GM12878 (cell line): Measurements from ENCODE around the gene NR6A1. TPM values are rescaled to one million over a fixed set of nuclear protein-coding genes. Genes with fewer than 3 reads are reported as not detected.

Source experiments
- ATAC-seq: fragments of 200-7000 bp; cut with Tn5 transposase; 3 replicates; pipeline ENCODE4 v1.9.1; 2020; ENCODE audit warnings: mild to moderate bottlenecking, moderate library complexity
- BruUV-seq: library from RNA; stranded (reverse); fragments of 400-500 nt; replicated peaks from 2 replicates; lab custom pipeline; 2021; lab: Mats Ljungman, UMichigan
- CTCF ChIA-PET: fragments of 300-600 bp; sonication (Branson Sonifier 250); formaldehyde crosslinking; extraction: SDS; loops from one replicate; lab custom pipeline; 2021; ENCODE audit warnings: inconsistent platforms; lab: Yijun Ruan, JAX
- POLR2A ChIA-PET: fragments of 350-600 bp; formaldehyde crosslinking; extraction: SDS; loops from one replicate; lab custom pipeline; 2021; ENCODE audit warnings: inconsistent platforms; lab: Charles Lee
- RAD21 ChIA-PET: fragments of 300-600 bp; sonication (Branson Sonifier 250); formaldehyde crosslinking; loops from one replicate; lab custom pipeline; 2023; ENCODE audit warnings: antibody characterized with exemption; ENCODE audit not compliant: unreplicated experiment; lab: Charles Lee
- SMC1A ChIA-PET: fragments of 300-600 bp; sonication (Branson Sonifier 250); formaldehyde crosslinking; loops from one replicate; lab custom pipeline; 2023; ENCODE audit not compliant: unreplicated experiment, uncharacterized antibody; lab: Charles Lee
- DNase-seq: peaks from one replicate; pipeline ENCODE4 v3.0.0-alpha.2; 2011; ENCODE audit warnings: low read depth, low spot score
- FAIRE-seq: peaks from 3 replicates; lab custom pipeline; 2011; peaks lifted over from hg19 to GRCh38; lab: Jason Lieb, UNC
- H2AFZ ChIP-seq: 2 replicates; pipeline ENCODE4 v1.6.0; 2011; ENCODE audit warnings: low read depth, low read length, control low read depth; ENCODE audit not compliant: control insufficient read depth
- H3K27ac ChIP-seq: 2 replicates; pipeline ENCODE4 v1.5.1; 2011; ENCODE audit warnings: control low read depth; ENCODE audit not compliant: control insufficient read depth, insufficient read depth
- H3K27me3 ChIP-seq, 2 experiments: replicated peaks in 1 of 2; 2 replicates each; pipeline versions ENCODE4 v1.6.0 to v1.6.1; 2011; ENCODE audit warnings: low read length in 1 of 2; ENCODE audit not compliant: control insufficient read depth in 2 of 2, insufficient read depth in 2 of 2
- H3K36me3 ChIP-seq, 2 experiments: 2 replicates each; pipeline ENCODE4 v1.5.1; 2011; ENCODE audit warnings: low read length in 1 of 2; ENCODE audit not compliant: control insufficient read depth in 2 of 2, insufficient read depth in 2 of 2
- H3K4me1 ChIP-seq: 2 replicates; pipeline ENCODE4 v1.6.1; 2011; ENCODE audit warnings: mild to moderate bottlenecking, low read length, moderate library complexity, mixed read lengths; ENCODE audit not compliant: control insufficient read depth, insufficient read depth
- H3K4me2 ChIP-seq: 2 replicates; pipeline ENCODE4 v1.6.0; 2011; ENCODE audit warnings: control low read depth; ENCODE audit not compliant: control insufficient read depth, insufficient read depth
- H3K4me3 ChIP-seq: fragments of 200-600 bp; sonication (generic); 2 replicates; pipeline ENCODE4 v1.5.1; 2016
- H3K79me2 ChIP-seq: 2 replicates; pipeline ENCODE4 v1.6.0; 2011; ENCODE audit warnings: low read length; ENCODE audit not compliant: control insufficient read depth, insufficient read depth
- H3K9ac ChIP-seq: 2 replicates; pipeline ENCODE4 v1.8.0; 2011; ENCODE audit warnings: low read length, control low read depth, mixed read lengths; ENCODE audit not compliant: control insufficient read depth, insufficient read depth
- H3K9me3 ChIP-seq: replicated peaks from 3 replicates; pipeline ENCODE4 v1.5.1; 2011; ENCODE audit warnings: mild to moderate bottlenecking, low read length; ENCODE audit not compliant: control insufficient read depth, insufficient read depth
- H4K20me1 ChIP-seq: 2 replicates; pipeline ENCODE4 v1.6.0; 2011; ENCODE audit not compliant: control insufficient read depth, insufficient read depth
- ASH2L ChIP-seq: fragments of 300-600, 200-600 bp; sonication (generic); IDR thresholded peaks from 2 replicates; pipeline ENCODE4 v1.6.1; 2017; ENCODE audit warnings: low read depth, mild to moderate bottlenecking, borderline replicate concordance
- IKZF2 ChIP-seq, 2 experiments: fragments of 450-650 bp; IDR thresholded peaks; 2 replicates each; pipeline ENCODE4 v1.6.1; 2017; ENCODE audit warnings: mild to moderate bottlenecking in 2 of 2, moderate library complexity in 2 of 2
- MEF2A ChIP-seq: IDR thresholded peaks from 2 replicates; pipeline ENCODE4 v1.6.1; 2011; ENCODE audit warnings: low read depth, mild to moderate bottlenecking, low read length, moderate library complexity; ENCODE audit not compliant: insufficient read depth
- NFXL1 ChIP-seq: fragments of 450-650 bp; IDR thresholded peaks from 2 replicates; pipeline ENCODE4 v1.6.1; 2017; ENCODE audit warnings: antibody characterized with exemption, mild to moderate bottlenecking, borderline replicate concordance
- POLR2A ChIP-seq: IDR thresholded peaks from 2 replicates; pipeline ENCODE4 v1.6.1; 2011; ENCODE audit warnings: low read depth, mild to moderate bottlenecking, low read length
- TARDBP ChIP-seq: IDR thresholded peaks from 2 replicates; pipeline ENCODE4 v1.6.1; 2016; ENCODE audit warnings: borderline replicate concordance
- WGBS: methylation state at CpG from one replicate; pipeline ENCODE4 v1.1.6; 2016; ENCODE audit warnings: low lambda C conversion rate; ENCODE audit not compliant: insufficient replicate concordance, insufficient coverage; ENCODE audit errors: missing lambda C conversion rate; 5-methylcytosine and 5-hydroxymethylcytosine counted together
- in situ Hi-C: fragments of 300-500 bp; cut with MboI; formaldehyde crosslinking; loops from 9 replicates; pipeline ENCODE4 v1.14.3; 2018; ENCODE audit warnings: mixed read lengths
- intact Hi-C: fragments of 100-400 bp; cut with micrococcal nuclease; formaldehyde crosslinking; loops from one replicate; pipeline ENCODE4 v1.14.2; 2022; ENCODE audit not compliant: unreplicated experiment
- polyA plus RNA-seq, 11 experiments: library from polyadenylated mRNA; depleted of rRNA in 4 of 11; unstranded in 6 of 11; stranded (reverse) in 5 of 11; fragments of >200 nt; fragmentation: Nextera tagmentation in 4 of 11; fragmentation: Illumina TruSeq in 1 of 11; extraction: Ambion mirVana in 4 of 11; extraction: Trizol in 1 of 11; gene quantifications; 1 replicate in 1 of 11; 2 replicates in 10 of 11; pipeline versions ENCODE4 v1.2.1 to v1.2.3, GENCODE V29; 2011 to 2016; ENCODE audit warnings: inconsistent platforms in 2 of 11, missing spikeins in 2 of 11, low read depth in 1 of 11
- total RNA-seq, 4 experiments: library from RNA; depleted of rRNA in 3 of 4; stranded (reverse); fragments of >200 nt in 3 of 4; fragmentation: Illumina TruSeq in 1 of 4; extraction: Trizol in 1 of 4; gene quantifications; 2 replicates each; pipeline versions ENCODE4 v1.2.1 to v1.2.3, GENCODE V29; 2013 to 2021
- TF ChIP-seq, protein P1 (sequence below): fragments of 450-650 bp; formaldehyde crosslinking; IDR thresholded peaks from 2 replicates; pipeline ENCODE4 v1.4.0; 2022; ENCODE audit warnings: mild to moderate bottlenecking, moderate library complexity

Gene NR6A1
- total and polyA plus RNA-seq, 10 of the 15 experiments (the other 5 are each of a cell fraction or from before 2014, with no cell fraction given) = 1.2 to 9.2 (median 4.6) TPM

DNA sequence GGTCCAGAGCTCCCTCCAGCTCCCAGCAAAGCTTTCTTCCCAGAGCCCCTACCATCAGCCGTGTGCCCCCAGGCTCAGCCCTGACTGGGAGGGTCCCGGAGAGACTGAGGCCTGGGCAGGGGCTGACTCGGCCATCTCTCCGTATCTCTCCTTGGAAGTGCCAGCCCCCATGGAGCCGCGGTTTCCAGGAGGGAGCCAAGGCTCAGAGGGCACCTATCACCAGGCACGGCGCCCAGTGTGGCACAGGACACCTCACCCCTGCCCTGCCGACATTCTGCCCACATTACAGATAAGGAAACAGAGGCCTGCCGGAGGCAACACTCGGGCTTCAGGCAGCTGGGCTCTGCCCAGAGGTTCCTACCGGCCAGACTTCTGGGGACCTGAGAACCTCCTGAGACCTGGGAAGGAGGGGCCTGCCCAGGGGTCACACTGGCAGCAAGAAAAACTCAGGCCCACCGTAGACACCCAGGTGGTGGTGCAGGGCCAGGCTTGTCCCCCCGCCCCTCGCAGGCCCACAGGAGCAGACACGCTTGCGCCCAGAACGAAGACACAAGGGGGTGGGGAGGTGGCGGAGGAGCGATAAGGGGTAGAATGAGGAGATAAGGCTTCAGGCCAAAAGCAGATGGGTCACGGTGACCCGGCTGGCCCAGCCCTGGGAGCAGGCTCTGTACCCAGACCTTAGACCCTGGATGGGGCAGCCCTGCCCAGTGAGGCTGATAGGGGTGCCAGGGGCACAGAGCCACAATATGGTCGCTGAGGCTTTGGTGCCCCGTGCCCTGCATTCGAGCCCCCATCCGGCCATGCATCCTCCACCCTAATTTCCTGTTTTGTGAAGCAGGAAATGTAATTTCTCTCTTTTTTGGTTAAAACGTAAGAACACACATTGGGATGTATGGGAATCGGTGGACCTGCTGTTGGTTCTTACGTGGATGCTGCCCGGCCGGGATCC lies 275.7 kb downstream of the NR6A1 start:
- DNase-seq (no peak), ATAC-seq (no peak), FAIRE-seq (no peak)
- peaks cover 31% of the 10 kb centered on the region for H3K4me1 ChIP-seq
- H3K9ac ChIP-seq = no peak overlapping the region
- BruUV-seq = no TSS peak
- H3K9me3 ChIP-seq = no peaks in the 10 kb centered on the region
- H3K79me2 ChIP-seq = no peaks in the 10 kb centered on the region
- no peaks in the 10 kb centered on the region for H4K20me1 ChIP-seq
- no peaks in the 10 kb centered on the region; a peak in 1 of 4 replicates for H3K27me3 ChIP-seq
- H3K4me3 ChIP-seq = no peak overlapping the region
- ChIA-PET CTCF (no interaction called here), POLR2A (no interaction called here), RAD21 (no interaction called here), SMC1A (interaction anchor here (1.1 kb wide), 1 partner anchor 41 kb away, joined by 4 read pairs; no protein-coding TSS in a partner anchor)
- H2AFZ ChIP-seq = no peak overlapping the region
- no peaks in the 10 kb centered on the region for H3K36me3 ChIP-seq
- no peak for TF ChIP-seq MEF2A
- TF ChIP-seq, protein P1, sequence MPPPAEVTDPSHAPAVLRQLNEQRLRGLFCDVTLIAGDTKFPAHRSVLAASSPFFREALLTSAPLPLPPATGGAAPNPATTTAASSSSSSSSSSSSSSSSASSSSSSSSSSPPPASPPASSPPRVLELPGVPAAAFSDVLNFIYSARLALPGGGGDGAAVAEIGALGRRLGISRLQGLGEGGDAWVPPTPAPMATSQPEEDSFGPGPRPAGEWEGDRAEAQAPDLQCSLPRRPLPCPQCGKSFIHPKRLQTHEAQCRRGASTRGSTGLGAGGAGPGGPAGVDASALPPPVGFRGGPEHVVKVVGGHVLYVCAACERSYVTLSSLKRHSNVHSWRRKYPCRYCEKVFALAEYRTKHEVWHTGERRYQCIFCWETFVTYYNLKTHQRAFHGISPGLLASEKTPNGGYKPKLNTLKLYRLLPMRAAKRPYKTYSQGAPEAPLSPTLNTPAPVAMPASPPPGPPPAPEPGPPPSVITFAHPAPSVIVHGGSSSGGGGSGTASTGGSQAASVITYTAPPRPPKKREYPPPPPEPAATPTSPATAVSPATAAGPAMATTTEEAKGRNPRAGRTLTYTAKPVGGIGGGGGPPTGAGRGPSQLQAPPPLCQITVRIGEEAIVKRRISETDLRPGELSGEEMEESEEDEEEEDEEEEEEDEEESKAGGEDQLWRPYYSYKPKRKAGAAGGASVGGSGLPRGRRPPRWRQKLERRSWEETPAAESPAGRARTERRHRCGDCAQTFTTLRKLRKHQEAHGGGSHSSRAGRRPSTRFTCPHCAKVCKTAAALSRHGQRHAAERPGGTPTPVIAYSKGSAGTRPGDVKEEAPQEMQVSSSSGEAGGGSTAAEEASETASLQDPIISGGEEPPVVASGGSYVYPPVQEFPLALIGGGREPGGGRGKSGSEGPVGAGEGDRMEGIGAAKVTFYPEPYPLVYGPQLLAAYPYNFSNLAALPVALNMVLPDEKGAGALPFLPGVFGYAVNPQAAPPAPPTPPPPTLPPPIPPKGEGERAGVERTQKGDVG = no peak
- TF ChIP-seq POLR2A = no peak
- no peak for TF ChIP-seq TARDBP
- TF ChIP-seq IKZF2 (IDR thresholded peaks at IDR 0.05) = no peak
- TF ChIP-seq NFXL1 = no peak
- TF ChIP-seq ASH2L = no peak
- intact Hi-C loops (no loop called here), in situ Hi-C loops (no loop called here)
- H3K4me2 ChIP-seq = peak overlapping the region; percentile 2; the same call in 1 of the 2 replicates
- 65% methylated on average over 31 of the region's 31 CpGs for WGBS
- no peak overlapping the region for H3K27ac ChIP-seq
